GM12878 (cell line): ENCODE measurements around the gene NRXN3. TPM values are rescaled to one million over a fixed set of nuclear protein-coding genes. Genes with fewer than 3 reads are reported as not detected.

Experiments used
- ATAC-seq: fragments of 200-7000 bp; cut with Tn5 transposase; 3 replicates; pipeline ENCODE4 v1.9.1; 2020; ENCODE audit warnings: mild to moderate bottlenecking, moderate library complexity
- BruUV-seq: library from RNA; stranded (reverse); fragments of 400-500 nt; replicated peaks from 2 replicates; lab custom pipeline; 2021; lab: Mats Ljungman, UMichigan
- CTCF ChIA-PET: fragments of 300-600 bp; sonication (Branson Sonifier 250); formaldehyde crosslinking; extraction: SDS; loops from one replicate; lab custom pipeline; 2021; ENCODE audit warnings: inconsistent platforms; lab: Yijun Ruan, JAX
- POLR2A ChIA-PET: fragments of 350-600 bp; formaldehyde crosslinking; extraction: SDS; loops from one replicate; lab custom pipeline; 2021; ENCODE audit warnings: inconsistent platforms; lab: Charles Lee
- RAD21 ChIA-PET: fragments of 300-600 bp; sonication (Branson Sonifier 250); formaldehyde crosslinking; loops from one replicate; lab custom pipeline; 2023; ENCODE audit warnings: antibody characterized with exemption; ENCODE audit not compliant: unreplicated experiment; lab: Charles Lee
- SMC1A ChIA-PET: fragments of 300-600 bp; sonication (Branson Sonifier 250); formaldehyde crosslinking; loops from one replicate; lab custom pipeline; 2023; ENCODE audit not compliant: unreplicated experiment, uncharacterized antibody; lab: Charles Lee
- DNase-seq: peaks from one replicate; pipeline ENCODE4 v3.0.0-alpha.2; 2011; ENCODE audit warnings: low read depth, low spot score
- FAIRE-seq: peaks from 3 replicates; lab custom pipeline; 2011; peaks lifted over from hg19 to GRCh38; lab: Jason Lieb, UNC
- H2AFZ ChIP-seq: 2 replicates; pipeline ENCODE4 v1.6.0; 2011; ENCODE audit warnings: low read depth, low read length, control low read depth; ENCODE audit not compliant: control insufficient read depth
- H3K27ac ChIP-seq: 2 replicates; pipeline ENCODE4 v1.5.1; 2011; ENCODE audit warnings: control low read depth; ENCODE audit not compliant: control insufficient read depth, insufficient read depth
- H3K27me3 ChIP-seq, 2 experiments: replicated peaks in 1 of 2; 2 replicates each; pipeline versions ENCODE4 v1.6.0 to v1.6.1; 2011; ENCODE audit warnings: low read length in 1 of 2; ENCODE audit not compliant: control insufficient read depth in 2 of 2, insufficient read depth in 2 of 2
- H3K36me3 ChIP-seq, 2 experiments: 2 replicates each; pipeline ENCODE4 v1.5.1; 2011; ENCODE audit warnings: low read length in 1 of 2; ENCODE audit not compliant: control insufficient read depth in 2 of 2, insufficient read depth in 2 of 2
- H3K4me1 ChIP-seq: 2 replicates; pipeline ENCODE4 v1.6.1; 2011; ENCODE audit warnings: mild to moderate bottlenecking, low read length, moderate library complexity, mixed read lengths; ENCODE audit not compliant: control insufficient read depth, insufficient read depth
- H3K4me2 ChIP-seq: 2 replicates; pipeline ENCODE4 v1.6.0; 2011; ENCODE audit warnings: control low read depth; ENCODE audit not compliant: control insufficient read depth, insufficient read depth
- H3K4me3 ChIP-seq: fragments of 200-600 bp; sonication (generic); 2 replicates; pipeline ENCODE4 v1.5.1; 2016
- H3K79me2 ChIP-seq: 2 replicates; pipeline ENCODE4 v1.6.0; 2011; ENCODE audit warnings: low read length; ENCODE audit not compliant: control insufficient read depth, insufficient read depth
- H3K9ac ChIP-seq: 2 replicates; pipeline ENCODE4 v1.8.0; 2011; ENCODE audit warnings: low read length, control low read depth, mixed read lengths; ENCODE audit not compliant: control insufficient read depth, insufficient read depth
- H3K9me3 ChIP-seq: replicated peaks from 3 replicates; pipeline ENCODE4 v1.5.1; 2011; ENCODE audit warnings: mild to moderate bottlenecking, low read length; ENCODE audit not compliant: control insufficient read depth, insufficient read depth
- H4K20me1 ChIP-seq: 2 replicates; pipeline ENCODE4 v1.6.0; 2011; ENCODE audit not compliant: control insufficient read depth, insufficient read depth
- CHD4 ChIP-seq: fragments of 200-600 bp; sonication (generic); IDR thresholded peaks from 2 replicates; pipeline ENCODE4 v1.6.1; 2016; ENCODE audit warnings: mild to moderate bottlenecking
- CREM ChIP-seq: IDR thresholded peaks from 2 replicates; pipeline ENCODE4 v1.6.1; 2014; ENCODE audit warnings: antibody characterized with exemption, low read depth
- IKZF1 ChIP-seq: fragments of 450-650 bp; conservative IDR thresholded peaks from 2 replicates; pipeline ENCODE4 v1.6.1; 2017; ENCODE audit warnings: antibody characterized with exemption, mild to moderate bottlenecking
- MYB ChIP-seq: fragments of 150-350 bp; IDR thresholded peaks from 2 replicates; pipeline ENCODE4 v1.6.1; 2014; ENCODE audit warnings: mild to moderate bottlenecking, low read depth, low read length, borderline replicate concordance
- NFIC ChIP-seq: IDR thresholded peaks from 2 replicates; pipeline ENCODE4 v1.6.1; 2012; ENCODE audit warnings: low read depth, mild to moderate bottlenecking, inconsistent platforms, low read length, moderate library complexity
- NFXL1 ChIP-seq: fragments of 450-650 bp; IDR thresholded peaks from 2 replicates; pipeline ENCODE4 v1.6.1; 2017; ENCODE audit warnings: antibody characterized with exemption, mild to moderate bottlenecking, borderline replicate concordance
- NRF1 ChIP-seq: conservative IDR thresholded peaks from 2 replicates; pipeline ENCODE4 v1.6.1; 2011; ENCODE audit warnings: mild to moderate bottlenecking, low read depth, low read length, improper control_type of control experiment
- PML ChIP-seq: IDR thresholded peaks from 2 replicates; pipeline ENCODE4 v1.6.1; 2012; ENCODE audit warnings: low read length, inconsistent platforms
- POLR2AphosphoS5 ChIP-seq: IDR thresholded peaks from 2 replicates; pipeline ENCODE4 v1.6.1; 2011; ENCODE audit warnings: mild to moderate bottlenecking, low read length, inconsistent platforms
- SIN3A ChIP-seq: IDR thresholded peaks from 2 replicates; pipeline ENCODE4 v1.6.1; 2012; ENCODE audit warnings: low read depth, low read length, improper control_type of control experiment
- SMARCA5 ChIP-seq: fragments of 450-650 bp; IDR thresholded peaks from 2 replicates; pipeline ENCODE4 v1.6.1; 2017; ENCODE audit warnings: mild to moderate bottlenecking
- SP1 ChIP-seq: IDR thresholded peaks from one replicate; pipeline ENCODE4 v1.6.1; 2011; ENCODE audit warnings: low read depth, low read length
- SREBF2 ChIP-seq: IDR thresholded peaks from 2 replicates; pipeline ENCODE4 v1.6.1; 2012; ENCODE audit warnings: mild to moderate bottlenecking, low read length
- TAF1 ChIP-seq: IDR thresholded peaks from 2 replicates; pipeline ENCODE4 v1.6.1; 2011; ENCODE audit warnings: mild to moderate bottlenecking, low read depth, low read length, borderline replicate concordance
- TBL1XR1 ChIP-seq: IDR thresholded peaks from 2 replicates; pipeline ENCODE4 v1.6.1; 2012; ENCODE audit warnings: low read depth, low read length, improper control_type of control experiment
- WGBS: methylation state at CpG from one replicate; pipeline ENCODE4 v1.1.6; 2016; ENCODE audit warnings: low lambda C conversion rate; ENCODE audit not compliant: insufficient replicate concordance, insufficient coverage; ENCODE audit errors: missing lambda C conversion rate; 5-methylcytosine and 5-hydroxymethylcytosine counted together
- in situ Hi-C: fragments of 300-500 bp; cut with MboI; formaldehyde crosslinking; loops from 9 replicates; pipeline ENCODE4 v1.14.3; 2018; ENCODE audit warnings: mixed read lengths
- intact Hi-C: fragments of 100-400 bp; cut with micrococcal nuclease; formaldehyde crosslinking; loops from one replicate; pipeline ENCODE4 v1.14.2; 2022; ENCODE audit not compliant: unreplicated experiment
- polyA plus RNA-seq, 11 experiments: library from polyadenylated mRNA; depleted of rRNA in 4 of 11; unstranded in 6 of 11; stranded (reverse) in 5 of 11; fragments of >200 nt; fragmentation: Nextera tagmentation in 4 of 11; fragmentation: Illumina TruSeq in 1 of 11; extraction: Ambion mirVana in 4 of 11; extraction: Trizol in 1 of 11; gene quantifications; 1 replicate in 1 of 11; 2 replicates in 10 of 11; pipeline versions ENCODE4 v1.2.1 to v1.2.3, GENCODE V29; 2011 to 2016; ENCODE audit warnings: inconsistent platforms in 2 of 11, missing spikeins in 2 of 11, low read depth in 1 of 11
- total RNA-seq, 4 experiments: library from RNA; depleted of rRNA in 3 of 4; stranded (reverse); fragments of >200 nt in 3 of 4; fragmentation: Illumina TruSeq in 1 of 4; extraction: Trizol in 1 of 4; gene quantifications; 2 replicates each; pipeline versions ENCODE4 v1.2.1 to v1.2.3, GENCODE V29; 2013 to 2021
- TF ChIP-seq, protein P1 (sequence below): IDR thresholded peaks from 2 replicates; pipeline ENCODE4 v1.6.1; 2012; ENCODE audit warnings: low read length, inconsistent platforms
- TF ChIP-seq, protein P2 (sequence below): fragments of 450-650 bp; IDR thresholded peaks from 2 replicates; pipeline ENCODE4 v1.6.1; 2016; ENCODE audit warnings: mild to moderate bottlenecking

Gene NRXN3
- total and polyA plus RNA-seq, 10 of the 15 experiments (the other 5 are each of a cell fraction or from before 2014, with no cell fraction given), result 0.52 to 3.3 (median 1.4) TPM

DNA sequence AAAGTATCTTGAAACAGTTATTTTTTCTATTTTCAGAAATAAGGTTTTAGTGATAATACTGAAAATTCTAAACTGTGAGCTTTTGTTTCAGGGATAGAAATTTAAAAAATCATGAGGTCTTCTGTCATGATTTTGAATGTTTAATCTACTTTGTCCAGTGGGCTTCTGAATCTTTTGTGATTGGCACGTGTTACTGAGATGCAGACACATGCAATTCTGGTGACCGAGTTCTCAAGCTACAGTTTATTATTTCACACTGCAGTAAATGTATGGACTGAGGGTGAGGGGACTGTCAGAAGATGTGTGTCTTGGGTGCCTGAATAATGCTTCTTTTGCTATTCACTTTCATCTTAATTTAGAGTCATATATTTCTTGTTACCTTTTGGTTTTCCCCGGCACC lies 1262.5 kb downstream of the NRXN3 start:
- in situ Hi-C loops, result no loop called here
- no peak overlapping the region for H3K27ac ChIP-seq
- CTCF ChIA-PET, result no interaction called here
- TF ChIP-seq, protein P1, sequence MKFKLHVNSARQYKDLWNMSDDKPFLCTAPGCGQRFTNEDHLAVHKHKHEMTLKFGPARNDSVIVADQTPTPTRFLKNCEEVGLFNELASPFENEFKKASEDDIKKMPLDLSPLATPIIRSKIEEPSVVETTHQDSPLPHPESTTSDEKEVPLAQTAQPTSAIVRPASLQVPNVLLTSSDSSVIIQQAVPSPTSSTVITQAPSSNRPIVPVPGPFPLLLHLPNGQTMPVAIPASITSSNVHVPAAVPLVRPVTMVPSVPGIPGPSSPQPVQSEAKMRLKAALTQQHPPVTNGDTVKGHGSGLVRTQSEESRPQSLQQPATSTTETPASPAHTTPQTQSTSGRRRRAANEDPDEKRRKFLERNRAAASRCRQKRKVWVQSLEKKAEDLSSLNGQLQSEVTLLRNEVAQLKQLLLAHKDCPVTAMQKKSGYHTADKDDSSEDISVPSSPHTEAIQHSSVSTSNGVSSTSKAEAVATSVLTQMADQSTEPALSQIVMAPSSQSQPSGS, result no peak
- TF ChIP-seq MYB, result no peak
- TF ChIP-seq SREBF2, result no peak
- no peak for TF ChIP-seq NRF1
- TF ChIP-seq TAF1, result no peak
- no peak for TF ChIP-seq SIN3A
- TF ChIP-seq POLR2AphosphoS5, result no peak
- TF ChIP-seq, protein P2, sequence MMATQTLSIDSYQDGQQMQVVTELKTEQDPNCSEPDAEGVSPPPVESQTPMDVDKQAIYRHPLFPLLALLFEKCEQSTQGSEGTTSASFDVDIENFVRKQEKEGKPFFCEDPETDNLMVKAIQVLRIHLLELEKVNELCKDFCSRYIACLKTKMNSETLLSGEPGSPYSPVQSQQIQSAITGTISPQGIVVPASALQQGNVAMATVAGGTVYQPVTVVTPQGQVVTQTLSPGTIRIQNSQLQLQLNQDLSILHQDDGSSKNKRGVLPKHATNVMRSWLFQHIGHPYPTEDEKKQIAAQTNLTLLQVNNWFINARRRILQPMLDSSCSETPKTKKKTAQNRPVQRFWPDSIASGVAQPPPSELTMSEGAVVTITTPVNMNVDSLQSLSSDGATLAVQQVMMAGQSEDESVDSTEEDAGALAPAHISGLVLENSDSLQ, result no peak
- no peak for TF ChIP-seq SMARCA5
- TF ChIP-seq NFXL1, result no peak
- no peak for TF ChIP-seq IKZF1
- no peak for TF ChIP-seq CREM
- TF ChIP-seq SP1, result no peak
- TF ChIP-seq TBL1XR1, result no peak
- TF ChIP-seq CHD4, result no peak
- no peak for TF ChIP-seq PML
- TF ChIP-seq NFIC, result no peak
- TF ChIP-seq, all 136 proteins: peak for 0
- H2AFZ ChIP-seq, result no peak overlapping the region
- RAD21 ChIA-PET, result no interaction called here
- DNase-seq (no peak), ATAC-seq (no peak), FAIRE-seq (no peak)
- no peaks in the 10 kb centered on the region for H3K4me1 ChIP-seq
- no peak overlapping the region for H3K4me2 ChIP-seq
- no peaks in the 10 kb centered on the region for H4K20me1 ChIP-seq
- no peaks in the 10 kb centered on the region for H3K36me3 ChIP-seq
- H3K79me2 ChIP-seq, result no peaks in the 10 kb centered on the region
- no peak overlapping the region for H3K4me3 ChIP-seq
- H3K9me3 ChIP-seq, result no peaks in the 10 kb centered on the region
- H3K9ac ChIP-seq, result no peak overlapping the region
- no peaks in the 10 kb centered on the region for H3K27me3 ChIP-seq
- intact Hi-C loops, result no loop called here
- POLR2A ChIA-PET, result no interaction called here
- no TSS peak for BruUV-seq
- WGBS, result 30% methylated on average over 3 of the region's 3 CpGs
- SMC1A ChIA-PET, result no interaction called here
